ENCODE results near the gene VAV2. TPM values are rescaled to one million over a fixed set of nuclear protein-coding genes. Genes with fewer than 3 reads are reported as not detected.

Gene VAV2
- total and polyA plus RNA-seq, 9 of the 15 experiments (the other 6 are each of a cell fraction or from before 2014, with no cell fraction given), result 0.01 to 2.7 (median 1.0) TPM; not detected in 1

DNA sequence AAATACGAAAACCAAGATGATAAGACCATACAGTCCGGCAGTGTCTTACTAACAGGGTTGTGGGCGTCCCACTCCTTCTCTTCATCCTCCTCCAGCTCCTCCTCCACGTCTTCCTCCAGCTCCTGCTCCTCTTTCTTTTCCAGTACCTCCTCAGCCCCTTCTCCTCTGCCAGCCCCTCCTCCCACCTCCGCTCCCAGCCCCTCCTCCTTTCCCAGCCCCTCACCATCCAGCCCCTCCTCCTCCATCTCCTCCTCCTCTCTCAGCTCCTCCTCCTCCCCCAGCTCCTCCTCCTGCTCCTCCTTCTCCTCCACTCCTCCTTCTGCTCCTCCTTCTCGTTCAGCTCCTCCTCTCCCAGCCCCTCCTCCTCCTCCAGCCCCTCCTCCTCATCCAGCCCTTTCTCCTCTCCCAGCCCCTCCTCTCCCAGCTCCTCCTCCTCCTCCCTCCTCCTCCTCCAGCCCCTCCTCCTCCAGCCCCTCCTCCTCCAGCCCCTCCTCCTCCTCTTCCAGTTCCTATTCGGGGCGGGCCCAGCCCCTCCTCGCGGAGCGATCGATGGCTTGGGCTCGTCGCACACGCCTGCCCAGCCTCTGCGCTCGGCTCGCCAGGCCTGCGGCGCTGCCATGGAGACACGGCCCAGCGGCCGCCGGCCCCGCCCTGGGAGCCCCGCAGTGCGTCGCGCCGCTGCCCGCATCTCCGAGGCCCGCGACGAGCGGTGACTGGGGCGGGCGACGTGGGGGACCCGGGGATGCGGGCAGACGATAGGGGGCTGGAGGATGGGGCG, 32.9 kb upstream of the VAV2 start, which contains the start of gene BRD3OS (continued):
- TF ChIP-seq ASH1L (IDR thresholded peaks at IDR 0.05; ENCODE audit: borderline replicate concordance, low read depth, partially characterized antibody) (peak; percentile 34), BCOR (IDR thresholded peaks at IDR 0.05) (0 out of 2 replicates have a peak, but pooled peaks have one; percentile 22), SMARCE1 (IDR thresholded peaks at IDR 0.05) (0 out of 2 replicates have a peak, but pooled peaks have one; percentile 37), LARP7 (IDR thresholded peaks at IDR 0.05) (0 out of 2 replicates have a peak, but pooled peaks have one; percentile 82), NONO (IDR thresholded peaks at IDR 0.05; ENCODE audit: low read depth in 2 of 2, low read length in 1 of 2) (0 out of 4 replicates have a peak, but pooled peaks of 1 of the 2 experiments have one; percentile 44), HMGXB4 (CRISPR knock-in tag; IDR thresholded peaks at IDR 0.05) (no peak), NEUROD1 (IDR thresholded peaks at IDR 0.05; ENCODE audit: borderline replicate concordance, low read depth, low read length, partially characterized antibody) (peak; percentile 83), HDAC2 (IDR thresholded peaks at IDR 0.05) (0 out of 2 replicates have a peak, but pooled peaks have one; percentile 55), RBFOX2 (IDR thresholded peaks at IDR 0.05; ENCODE audit: low read depth, low read length) (peak; percentile 54), MEF2D (tag; conservative IDR thresholded peaks at IDR 0.05; ENCODE audit: low read depth) (peak; percentile 45; the same call in 1 of the 2 replicates), ZNF445 (CRISPR knock-in tag; IDR thresholded peaks at IDR 0.05; ENCODE audit: low read depth) (no peak), CC2D1A (IDR thresholded peaks at IDR 0.05) (peak; percentile 63; the same call in 1 of the 2 replicates), CCNT2 (IDR thresholded peaks at IDR 0.05; ENCODE audit: borderline replicate concordance, extremely low read depth, insufficient read length, low read depth, low read length) (peak; percentile 85), ZNF644 (tag; IDR thresholded peaks at IDR 0.05; ENCODE audit: low read depth) (no peak), SMARCA5 (IDR thresholded peaks at IDR 0.05) (peak; percentile 52; the same call in 1 of the 2 replicates), OTX1 (CRISPR knock-in tag; IDR thresholded peaks at IDR 0.05) (peak; percentile 67; the same call in 1 of the 2 replicates), ZBTB17 (CRISPR knock-in tag; IDR thresholded peaks at IDR 0.05) (peak; percentile 100), NRF1 (conservative IDR thresholded peaks at IDR 0.05 in 1 of 2, IDR thresholded peaks at IDR 0.05 in 1 of 2) (peak in 1 of 2 experiments; percentile 33; a peak in 2 of 4 replicates)
- TF ChIP-seq, protein P1, sequence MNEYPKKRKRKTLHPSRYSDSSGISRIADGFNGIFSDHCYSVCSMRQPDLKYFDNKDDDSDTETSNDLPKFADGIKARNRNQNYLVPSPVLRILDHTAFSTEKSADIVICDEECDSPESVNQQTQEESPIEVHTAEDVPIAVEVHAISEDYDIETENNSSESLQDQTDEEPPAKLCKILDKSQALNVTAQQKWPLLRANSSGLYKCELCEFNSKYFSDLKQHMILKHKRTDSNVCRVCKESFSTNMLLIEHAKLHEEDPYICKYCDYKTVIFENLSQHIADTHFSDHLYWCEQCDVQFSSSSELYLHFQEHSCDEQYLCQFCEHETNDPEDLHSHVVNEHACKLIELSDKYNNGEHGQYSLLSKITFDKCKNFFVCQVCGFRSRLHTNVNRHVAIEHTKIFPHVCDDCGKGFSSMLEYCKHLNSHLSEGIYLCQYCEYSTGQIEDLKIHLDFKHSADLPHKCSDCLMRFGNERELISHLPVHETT (CRISPR knock-in tag; conservative IDR thresholded peaks at IDR 0.05 in 1 of 2, IDR thresholded peaks at IDR 0.05 in 1 of 2), result 0 out of 4 replicates have a peak, but pooled peaks of 1 of the 2 experiments have one; percentile 5
- TF ChIP-seq, protein P2, sequence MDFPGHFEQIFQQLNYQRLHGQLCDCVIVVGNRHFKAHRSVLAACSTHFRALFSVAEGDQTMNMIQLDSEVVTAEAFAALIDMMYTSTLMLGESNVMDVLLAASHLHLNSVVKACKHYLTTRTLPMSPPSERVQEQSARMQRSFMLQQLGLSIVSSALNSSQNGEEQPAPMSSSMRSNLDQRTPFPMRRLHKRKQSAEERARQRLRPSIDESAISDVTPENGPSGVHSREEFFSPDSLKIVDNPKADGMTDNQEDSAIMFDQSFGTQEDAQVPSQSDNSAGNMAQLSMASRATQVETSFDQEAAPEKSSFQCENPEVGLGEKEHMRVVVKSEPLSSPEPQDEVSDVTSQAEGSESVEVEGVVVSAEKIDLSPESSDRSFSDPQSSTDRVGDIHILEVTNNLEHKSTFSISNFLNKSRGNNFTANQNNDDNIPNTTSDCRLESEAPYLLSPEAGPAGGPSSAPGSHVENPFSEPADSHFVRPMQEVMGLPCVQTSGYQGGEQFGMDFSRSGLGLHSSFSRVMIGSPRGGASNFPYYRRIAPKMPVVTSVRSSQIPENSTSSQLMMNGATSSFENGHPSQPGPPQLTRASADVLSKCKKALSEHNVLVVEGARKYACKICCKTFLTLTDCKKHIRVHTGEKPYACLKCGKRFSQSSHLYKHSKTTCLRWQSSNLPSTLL (IDR thresholded peaks at IDR 0.05), result no peak
- TF ChIP-seq, protein P3, sequence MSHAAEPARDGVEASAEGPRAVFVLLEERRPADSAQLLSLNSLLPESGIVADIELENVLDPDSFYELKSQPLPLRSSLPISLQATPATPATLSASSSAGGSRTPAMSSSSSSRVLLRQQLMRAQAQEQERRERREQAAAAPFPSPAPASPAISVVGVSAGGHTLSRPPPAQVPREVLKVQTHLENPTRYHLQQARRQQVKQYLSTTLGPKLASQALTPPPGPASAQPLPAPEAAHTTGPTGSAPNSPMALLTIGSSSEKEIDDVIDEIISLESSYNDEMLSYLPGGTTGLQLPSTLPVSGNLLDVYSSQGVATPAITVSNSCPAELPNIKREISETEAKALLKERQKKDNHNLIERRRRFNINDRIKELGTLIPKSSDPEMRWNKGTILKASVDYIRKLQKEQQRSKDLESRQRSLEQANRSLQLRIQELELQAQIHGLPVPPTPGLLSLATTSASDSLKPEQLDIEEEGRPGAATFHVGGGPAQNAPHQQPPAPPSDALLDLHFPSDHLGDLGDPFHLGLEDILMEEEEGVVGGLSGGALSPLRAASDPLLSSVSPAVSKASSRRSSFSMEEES (CRISPR knock-in tag; IDR thresholded peaks at IDR 0.05), result no peak

Data from K562 (cell line).